ENCODE measurements around the gene TPRN.

The TPRN gene

DNA sequence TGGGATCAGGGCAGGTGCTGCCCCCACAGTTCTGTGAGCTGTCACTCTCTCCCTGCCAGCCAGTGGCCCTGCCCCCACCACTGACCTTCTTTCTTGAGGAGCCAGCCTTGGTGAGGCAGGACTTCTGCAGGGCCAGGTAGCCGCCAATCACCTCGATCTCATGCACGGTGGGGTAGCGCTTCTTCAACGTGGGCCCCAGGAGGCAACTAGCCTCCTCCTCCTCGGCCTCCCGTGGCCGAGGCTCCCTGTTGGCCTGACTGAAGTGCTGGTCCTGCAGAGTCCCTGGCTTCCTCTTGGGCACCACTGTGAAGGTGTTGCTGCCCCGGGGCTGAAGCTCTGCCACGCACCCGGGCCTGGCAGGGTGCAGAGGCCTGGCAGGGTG is 1.6 kb downstream of the TPRN start:
- TF ChIP-seq POLR2A (IDR thresholded peaks at IDR 0.05; ENCODE audit: extremely low read depth, insufficient read length), result no peak
- TF ChIP-seq MYC (IDR thresholded peaks at IDR 0.05; ENCODE audit: low read depth, low read length), result no peak
- TF ChIP-seq, protein P1, sequence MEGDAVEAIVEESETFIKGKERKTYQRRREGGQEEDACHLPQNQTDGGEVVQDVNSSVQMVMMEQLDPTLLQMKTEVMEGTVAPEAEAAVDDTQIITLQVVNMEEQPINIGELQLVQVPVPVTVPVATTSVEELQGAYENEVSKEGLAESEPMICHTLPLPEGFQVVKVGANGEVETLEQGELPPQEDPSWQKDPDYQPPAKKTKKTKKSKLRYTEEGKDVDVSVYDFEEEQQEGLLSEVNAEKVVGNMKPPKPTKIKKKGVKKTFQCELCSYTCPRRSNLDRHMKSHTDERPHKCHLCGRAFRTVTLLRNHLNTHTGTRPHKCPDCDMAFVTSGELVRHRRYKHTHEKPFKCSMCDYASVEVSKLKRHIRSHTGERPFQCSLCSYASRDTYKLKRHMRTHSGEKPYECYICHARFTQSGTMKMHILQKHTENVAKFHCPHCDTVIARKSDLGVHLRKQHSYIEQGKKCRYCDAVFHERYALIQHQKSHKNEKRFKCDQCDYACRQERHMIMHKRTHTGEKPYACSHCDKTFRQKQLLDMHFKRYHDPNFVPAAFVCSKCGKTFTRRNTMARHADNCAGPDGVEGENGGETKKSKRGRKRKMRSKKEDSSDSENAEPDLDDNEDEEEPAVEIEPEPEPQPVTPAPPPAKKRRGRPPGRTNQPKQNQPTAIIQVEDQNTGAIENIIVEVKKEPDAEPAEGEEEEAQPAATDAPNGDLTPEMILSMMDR (IDR thresholded peaks at IDR 0.05; ENCODE audit: low read depth, low read length), result no peak
- TF ChIP-seq, protein P2, sequence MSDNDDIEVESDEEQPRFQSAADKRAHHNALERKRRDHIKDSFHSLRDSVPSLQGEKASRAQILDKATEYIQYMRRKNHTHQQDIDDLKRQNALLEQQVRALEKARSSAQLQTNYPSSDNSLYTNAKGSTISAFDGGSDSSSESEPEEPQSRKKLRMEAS (IDR thresholded peaks at IDR 0.05; ENCODE audit: low read depth, low read length), result no peak
- DNase-seq (ENCODE audit: low read depth), result no peak
- no peak overlapping the region for H3K4me3 ChIP-seq (ENCODE audit: low read depth, low read length)

DNA sequence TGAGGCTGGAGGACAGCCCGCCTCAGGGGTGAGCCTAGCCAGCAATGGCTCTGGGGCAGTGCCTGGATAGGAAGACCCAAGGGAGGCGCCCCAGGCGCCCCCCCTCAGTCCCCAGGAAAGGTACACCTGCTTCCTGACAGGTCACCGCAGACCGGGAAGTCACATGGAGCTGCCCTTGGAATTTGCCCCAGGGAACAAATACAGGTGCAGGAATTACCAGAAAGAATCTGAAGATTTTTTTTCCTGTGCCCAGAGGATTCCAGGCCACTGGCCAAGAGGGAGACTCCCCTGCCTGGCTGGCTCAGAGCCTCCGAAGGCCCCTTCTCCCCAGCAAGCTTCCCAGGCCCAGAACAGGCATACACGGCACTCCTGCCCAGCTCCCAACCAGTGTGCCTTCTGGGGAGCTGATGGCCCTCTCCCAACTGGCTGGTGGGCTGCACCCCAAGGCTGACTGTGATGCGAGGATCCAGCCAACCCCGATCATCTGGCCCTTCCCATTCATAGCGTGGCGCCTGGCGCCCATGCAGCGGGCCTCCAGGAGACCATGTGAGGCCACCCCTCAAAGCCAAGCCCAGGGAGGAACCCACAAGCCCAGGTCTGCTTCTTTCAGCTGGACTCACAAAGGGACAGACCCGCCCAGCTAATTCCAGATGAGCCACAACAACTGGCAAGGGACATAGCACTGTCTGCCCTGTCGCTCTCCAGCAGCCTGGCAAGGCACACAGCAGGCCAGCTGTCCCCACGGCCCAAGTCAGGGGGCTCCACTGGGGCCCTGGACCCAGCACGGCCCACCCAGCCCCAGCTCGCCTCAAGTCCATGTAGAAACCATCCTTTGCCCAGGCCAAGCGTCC is 2.3 kb downstream of the TPRN start:
- TF ChIP-seq MYC (IDR thresholded peaks at IDR 0.05; ENCODE audit: low read depth, low read length), result no peak
- TF ChIP-seq, protein P2 (IDR thresholded peaks at IDR 0.05; ENCODE audit: low read depth, low read length), result no peak
- TF ChIP-seq, protein P1 (IDR thresholded peaks at IDR 0.05; ENCODE audit: low read depth, low read length), result no peak
- TF ChIP-seq POLR2A (IDR thresholded peaks at IDR 0.05; ENCODE audit: extremely low read depth, insufficient read length), result no peak
- H3K4me3 ChIP-seq (ENCODE audit: low read depth, low read length), result no peak overlapping the region
- DNase-seq (ENCODE audit: low read depth), result no peak

DNA sequence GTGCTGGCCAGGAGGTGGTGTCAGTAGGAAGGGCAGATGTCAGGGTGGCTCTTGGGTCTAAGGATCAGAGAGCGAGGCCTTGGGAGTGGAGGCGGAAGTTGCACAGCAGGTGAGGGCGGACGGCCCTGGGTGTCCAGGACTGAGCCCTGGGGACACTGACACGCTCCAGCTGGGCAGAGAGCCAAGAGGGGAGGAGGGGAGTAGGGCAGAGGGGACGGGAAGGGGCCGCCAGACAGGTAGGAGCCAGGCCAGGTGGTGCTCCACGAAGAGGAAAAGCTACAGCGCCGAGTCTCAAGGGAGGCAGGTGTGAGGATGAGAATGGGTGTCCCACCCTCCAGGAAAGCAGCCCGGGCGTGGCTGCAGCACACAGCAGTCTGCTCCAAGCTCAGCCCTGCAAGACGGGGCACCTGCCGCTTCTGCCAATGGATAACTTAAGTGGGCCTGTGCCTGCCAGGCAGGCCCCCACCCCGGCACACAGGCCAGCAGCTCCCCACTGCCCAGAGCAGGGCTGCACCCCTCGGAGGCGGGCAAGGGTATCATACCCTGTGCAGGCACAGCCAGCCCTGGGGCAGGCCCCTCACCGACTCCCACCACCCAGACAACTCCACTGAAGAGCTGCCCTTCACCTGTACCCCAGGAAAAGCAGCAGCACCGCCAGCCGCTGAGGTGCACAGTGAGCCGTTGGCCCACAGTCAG is 4.9 kb downstream of the TPRN start:
- DNase-seq (ENCODE audit: low read depth), result no peak
- no peak for TF ChIP-seq MYC (IDR thresholded peaks at IDR 0.05; ENCODE audit: low read depth, low read length)
- TF ChIP-seq, protein P1 (IDR thresholded peaks at IDR 0.05; ENCODE audit: low read depth, low read length), result no peak
- TF ChIP-seq, protein P2 (IDR thresholded peaks at IDR 0.05; ENCODE audit: low read depth, low read length), result no peak
- TF ChIP-seq POLR2A (IDR thresholded peaks at IDR 0.05; ENCODE audit: extremely low read depth, insufficient read length), result no peak
- no peak overlapping the region for H3K4me3 ChIP-seq (ENCODE audit: low read depth, low read length)

DNA sequence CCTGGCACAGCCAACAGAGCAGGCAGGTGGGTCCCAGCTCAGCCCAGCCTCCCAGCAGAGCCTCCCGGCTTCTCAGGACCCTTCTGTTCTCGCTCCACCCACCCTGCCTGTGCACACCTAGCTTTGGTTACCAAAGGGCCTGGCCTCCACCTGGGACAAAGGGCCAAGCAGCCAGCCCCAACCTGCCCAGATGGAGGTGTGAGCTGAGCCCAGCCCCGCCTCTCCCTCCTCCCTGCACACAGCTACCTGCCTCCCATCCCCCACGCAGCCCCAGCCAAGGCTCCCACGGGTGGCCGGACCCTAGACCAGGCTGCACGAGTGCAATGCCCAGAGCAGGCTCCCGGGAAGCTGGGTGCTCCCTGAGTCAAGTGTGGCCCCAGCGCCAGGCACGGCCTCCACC is 5.6 kb downstream of the TPRN start:
- DNase-seq (ENCODE audit: low read depth), result no peak
- TF ChIP-seq, protein P1 (IDR thresholded peaks at IDR 0.05; ENCODE audit: low read depth, low read length), result no peak
- no peak for TF ChIP-seq POLR2A (IDR thresholded peaks at IDR 0.05; ENCODE audit: extremely low read depth, insufficient read length)
- TF ChIP-seq MYC (IDR thresholded peaks at IDR 0.05; ENCODE audit: low read depth, low read length), result no peak
- TF ChIP-seq, protein P2 (IDR thresholded peaks at IDR 0.05; ENCODE audit: low read depth, low read length), result no peak
- H3K4me3 ChIP-seq (ENCODE audit: low read depth, low read length), result no peak overlapping the region

DNA sequence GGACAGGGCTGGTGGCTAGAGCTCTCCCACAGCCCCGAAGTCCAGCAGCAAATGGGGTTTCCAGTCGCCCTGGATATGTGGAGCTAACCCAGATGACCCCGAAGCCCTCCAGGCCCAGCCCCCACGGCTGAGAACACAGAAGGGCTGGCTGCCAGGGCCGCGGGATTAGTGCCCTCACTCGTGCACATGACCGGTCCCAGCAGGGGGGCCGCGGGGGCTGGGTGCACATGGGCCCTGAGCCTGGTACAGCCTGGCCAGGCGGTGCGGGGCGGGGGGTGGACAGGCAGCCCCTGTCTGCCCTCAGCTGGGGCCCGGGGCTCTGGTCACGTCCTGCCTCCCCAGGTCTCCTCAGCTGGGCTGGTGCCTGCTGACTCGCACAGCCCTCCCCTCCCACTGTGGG is 6.2 kb downstream of the TPRN start:
- TF ChIP-seq, protein P2 (IDR thresholded peaks at IDR 0.05; ENCODE audit: low read depth, low read length), result no peak
- TF ChIP-seq POLR2A (IDR thresholded peaks at IDR 0.05; ENCODE audit: extremely low read depth, insufficient read length) (no peak), MYC (IDR thresholded peaks at IDR 0.05; ENCODE audit: low read depth, low read length) (no peak)
- H3K4me3 ChIP-seq (ENCODE audit: low read depth, low read length), result no peak overlapping the region
- DNase-seq (ENCODE audit: low read depth), result no peak

DNA sequence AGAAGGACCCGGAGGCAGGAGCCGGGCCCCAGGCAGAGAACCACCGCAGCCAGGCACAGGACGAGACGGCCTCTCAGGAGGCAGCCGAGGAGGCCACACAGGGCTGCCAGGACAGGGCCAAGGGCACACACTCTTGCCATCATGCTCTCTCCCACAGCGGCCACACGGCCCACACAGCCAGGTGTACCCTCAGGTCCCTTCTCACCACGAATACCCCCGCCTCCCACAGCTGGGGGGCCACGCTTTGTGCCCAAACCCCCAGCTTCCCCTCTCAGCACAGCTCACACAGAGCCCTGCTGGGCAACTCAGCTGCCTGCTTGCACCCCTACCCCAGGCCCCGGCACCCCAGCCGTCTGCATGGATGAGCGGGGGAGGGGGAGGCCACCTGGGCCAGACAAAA is 6.8 kb downstream of the TPRN start:
- TF ChIP-seq, protein P2 (IDR thresholded peaks at IDR 0.05; ENCODE audit: low read depth, low read length), result no peak
- TF ChIP-seq MYC (IDR thresholded peaks at IDR 0.05; ENCODE audit: low read depth, low read length), result no peak
- no peak for TF ChIP-seq POLR2A (IDR thresholded peaks at IDR 0.05; ENCODE audit: extremely low read depth, insufficient read length)
- TF ChIP-seq, protein P1 (IDR thresholded peaks at IDR 0.05; ENCODE audit: low read depth, low read length), result no peak
- no peak overlapping the region for H3K4me3 ChIP-seq (ENCODE audit: low read depth, low read length)
- no peak for DNase-seq (ENCODE audit: low read depth)
